ENCODE data around the gene NOL12. TPM values are rescaled to one million over a fixed set of nuclear protein-coding genes. Genes with fewer than 3 reads are reported as not detected.

NOL12 gene
- total RNA-seq, 6 donors from 2014 or later, result 23.5 to 89.1 (median 26.7) TPM

GRCh38 chr22:37674951-37675929, 10.9 kb upstream of the NOL12 start, which contains the start of gene LGALS1:
Gene LGALS1 (plus strand): TSS chr22:37675636. CDS start chr22:37675703, 67 bp downstream.
- H3K27me3 ChIP-seq, result no peaks in the 10 kb centered on the region
- WGBS, 2 donors, result 10 to 12% methylated on average over 16 to 32 of the region's 34 CpGs
- TF ChIP-seq POLR2A (IDR thresholded peaks at IDR 0.05), result peak in 3 of 4 donors; percentile 30 to 52 (median 45)
- peak in 1 of 4 donors; percentile 57 for TF ChIP-seq EP300 (IDR thresholded peaks at IDR 0.05)
- TF ChIP-seq CTCF (IDR thresholded peaks at IDR 0.05), result peak in 2 of 6 experiments; percentile 25 to 37
- peak; percentile 69 to 72 for TF ChIP-seq POLR2AphosphoS5 (IDR thresholded peaks at IDR 0.05)
- peaks cover 38 to 54% (median 45%) of the 10 kb centered on the region in 4 donors for H3K4me1 ChIP-seq
- peak; percentile 94 to 97 for DNase-seq
- peaks cover 0 to 24% (median 13%) of the 10 kb centered on the region in 4 donors for H3K36me3 ChIP-seq
- ATAC-seq (ENCODE audit: low FRiP score in 2 of 2), result peak; percentile 86 to 91
- peak within 1 kb of the TSS; percentile 87 to 97 (median 94) for H3K27ac ChIP-seq
- H3K9me3 ChIP-seq, result no peaks in the 10 kb centered on the region
- H3K4me3 ChIP-seq, result peak within 1 kb of the TSS; percentile 50 to 66 (median 57)

- no peaks in the 10 kb centered on the region for H3K27me3 ChIP-seq
- WGBS, 2 donors, result 14 to 19% methylated on average over 11 to 17 of the region's 17 CpGs
- ATAC-seq (ENCODE audit: low FRiP score in 2 of 2) (peak in 1 of 2 donors; percentile 0), DNase-seq (peak in 1 of 2 donors; percentile 45)
- peaks cover 0 to 24% (median 13%) of the 10 kb centered on the region in 4 donors for H3K36me3 ChIP-seq
- H3K4me3 ChIP-seq, result peak overlapping the region; percentile 50 to 66 (median 57)
- H3K4me1 ChIP-seq, result peaks cover 39 to 54% (median 47%) of the 10 kb centered on the region in 4 donors
- TF ChIP-seq CTCF (IDR thresholded peaks at IDR 0.05) (no peak), POLR2A (IDR thresholded peaks at IDR 0.05) (no peak), EP300 (IDR thresholded peaks at IDR 0.05) (no peak), POLR2AphosphoS5 (IDR thresholded peaks at IDR 0.05) (no peak)
- peak overlapping the region; percentile 87 to 97 (median 94) for H3K27ac ChIP-seq
- H3K9me3 ChIP-seq, result no peaks in the 10 kb centered on the region
These were observed 10.0 kb upstream of the NOL12 start for GRCh38 chr22:37675930-37676735.

- TF ChIP-seq POLR2AphosphoS5 (IDR thresholded peaks at IDR 0.05) (peak; percentile 63 to 72), EP300 (IDR thresholded peaks at IDR 0.05) (no peak), POLR2A (IDR thresholded peaks at IDR 0.05) (peak in 2 of 4 donors; percentile 45 to 50), CTCF (IDR thresholded peaks at IDR 0.05) (no peak)
- H3K27me3 ChIP-seq, result no peaks in the 10 kb centered on the region
- 0 to 4% methylated on average over 8 to 30 of the region's 42 CpGs for WGBS, 2 donors
- H3K36me3 ChIP-seq, result peaks cover 0 to 24% (median 13%) of the 10 kb centered on the region in 4 donors
- peak overlapping the region; percentile 50 to 66 (median 57) for H3K4me3 ChIP-seq
- peaks cover 46 to 59% (median 54%) of the 10 kb centered on the region in 4 donors for H3K4me1 ChIP-seq
- H3K27ac ChIP-seq, result peak overlapping the region; percentile 87 to 97 (median 94)
- DNase-seq, result peak; percentile 93 to 94
- ATAC-seq (ENCODE audit: low FRiP score in 2 of 2), result peak; percentile 75 to 82
- no peaks in the 10 kb centered on the region for H3K9me3 ChIP-seq
These were observed 9.2 kb upstream of the NOL12 start for GRCh38 chr22:37676736-37677492.

- DNase-seq, result no peak
- ATAC-seq (ENCODE audit: low FRiP score in 2 of 2), result no peak
- H3K27ac ChIP-seq, result peak overlapping the region; percentile 87 to 97 (median 94)
- H3K4me3 ChIP-seq, result peak overlapping the region in 3 of 4 donors; percentile 50 to 66 (median 61)
- WGBS, 2 donors, result 54 to 62% methylated on average over 15 of the region's 15 CpGs
- TF ChIP-seq POLR2A (IDR thresholded peaks at IDR 0.05), result no peak
- peaks cover 0 to 24% (median 13%) of the 10 kb centered on the region in 4 donors for H3K36me3 ChIP-seq
- H3K4me1 ChIP-seq, result peaks cover 46 to 61% (median 54%) of the 10 kb centered on the region in 4 donors
- H3K27me3 ChIP-seq, result no peaks in the 10 kb centered on the region
- H3K9me3 ChIP-seq, result no peaks in the 10 kb centered on the region
These were observed 8.6 kb upstream of the NOL12 start for GRCh38 chr22:37677493-37677974.
